Neural cell (in vitro differentiated cells): ENCODE results near the gene IL3RA. TPM values are rescaled to one million over a fixed set of nuclear protein-coding genes. Genes with fewer than 3 reads are reported as not detected.

Source experiments
- H2AFZ ChIP-seq: fragments of 200-600, 300-800 bp; sonication (generic), shearing (Covaris generic); 2 replicates; pipeline ENCODE4 v1.6.0; 2014; ENCODE audit warnings: low read depth, mild to moderate bottlenecking, antibody characterized with exemption, low read length, moderate library complexity
- H3F3A ChIP-seq: fragments of 200-600 bp; shearing (Covaris generic); 2 replicates; pipeline ENCODE4 v1.6.1; 2016; ENCODE audit warnings: mild to moderate bottlenecking, moderate library complexity, mixed read lengths, antibody characterized with exemption, low read length; ENCODE audit not compliant: insufficient read depth, poor library complexity, severe bottlenecking
- H3K27ac ChIP-seq: fragments of 200-600, 300-800 bp; sonication (generic), shearing (Covaris generic); 2 replicates; pipeline ENCODE4 v1.5.1; 2014; ENCODE audit warnings: mild to moderate bottlenecking, low read length, moderate library complexity
- H3K27me3 ChIP-seq: fragments of 300-800, 200-600 bp; sonication (generic), shearing (Covaris generic); 2 replicates; pipeline ENCODE4 v1.6.0; 2014; ENCODE audit warnings: mild to moderate bottlenecking, low read depth, low read length, moderate library complexity; ENCODE audit not compliant: insufficient read depth
- H3K36me3 ChIP-seq: fragments of 300-800, 200-600 bp; sonication (generic), shearing (Covaris generic); 2 replicates; pipeline ENCODE4 v1.5.1; 2014; ENCODE audit warnings: mild to moderate bottlenecking, antibody characterized with exemption, low read length, moderate library complexity; ENCODE audit not compliant: insufficient read depth
- H3K4me2 ChIP-seq: fragments of 300-800, 200-600 bp; sonication (generic), shearing (Covaris generic); 2 replicates; pipeline ENCODE4 v1.6.0; 2014; ENCODE audit warnings: mild to moderate bottlenecking, low read length
- H3K4me3 ChIP-seq: fragments of 300-800, 200-600 bp; sonication (generic), shearing (Covaris generic); 2 replicates; pipeline ENCODE4 v1.5.1; 2014; ENCODE audit warnings: mild to moderate bottlenecking, low read length, moderate library complexity
- H3K79me2 ChIP-seq: fragments of 200-600 bp; shearing (Covaris generic); replicated peaks from 2 replicates; pipeline ENCODE4 v1.6.0; 2014; ENCODE audit warnings: mild to moderate bottlenecking, low read length, moderate library complexity; ENCODE audit not compliant: insufficient read depth
- H3K9ac ChIP-seq: fragments of 300-800, 200-600 bp; sonication (generic), shearing (Covaris generic); 2 replicates; pipeline ENCODE4 v1.6.1; 2016; ENCODE audit warnings: mild to moderate bottlenecking, low read length, mixed read lengths
- H3K9me2 ChIP-seq: fragments of 200-600 bp; shearing (Covaris generic); 2 replicates; pipeline ENCODE4 v1.6.1; 2016; ENCODE audit warnings: mild to moderate bottlenecking, low read length, mixed read lengths; ENCODE audit not compliant: insufficient read depth
- H3K9me3 ChIP-seq: fragments of 200-600, 300-800 bp; sonication (generic), shearing (Covaris generic); 2 replicates; pipeline ENCODE4 v1.6.1; 2016; ENCODE audit warnings: mild to moderate bottlenecking, mixed run types, low read length, moderate library complexity, mixed read lengths
- H4K20me1 ChIP-seq: fragments of 200-600 bp; shearing (Covaris generic); 2 replicates; pipeline ENCODE4 v1.6.1; 2016; ENCODE audit warnings: mild to moderate bottlenecking, mixed run types; ENCODE audit not compliant: insufficient read depth
- EP300 ChIP-seq: fragments of 450-650 bp; conservative IDR thresholded peaks from 2 replicates; pipeline ENCODE4 v1.6.1; 2014; ENCODE audit warnings: antibody characterized with exemption, mild to moderate bottlenecking, moderate library complexity; ENCODE audit not compliant: poor library complexity, severe bottlenecking
- EZH2 ChIP-seq: fragments of 200-600, 300-800 bp; shearing (Covaris generic), sonication (generic); IDR thresholded peaks from 2 replicates; pipeline ENCODE4 v1.6.1; 2014; ENCODE audit warnings: antibody characterized with exemption, low read length, borderline replicate concordance, mild to moderate bottlenecking; ENCODE audit not compliant: insufficient read depth, poor library complexity, severe bottlenecking
- MXI1 ChIP-seq: fragments of 450-650 bp; conservative IDR thresholded peaks from 2 replicates; pipeline ENCODE4 v1.6.1; 2014; ENCODE audit warnings: antibody characterized with exemption, mild to moderate bottlenecking; ENCODE audit not compliant: poor library complexity, severe bottlenecking
- POLR2AphosphoS5 ChIP-seq: IDR thresholded peaks from 2 replicates; pipeline ENCODE4 v1.6.1; 2012
- RAD21 ChIP-seq: fragments of 450-650 bp; conservative IDR thresholded peaks from 2 replicates; pipeline ENCODE4 v1.6.1; 2014; ENCODE audit warnings: antibody characterized with exemption, mild to moderate bottlenecking, moderate library complexity
- SMC3 ChIP-seq: fragments of 450-650 bp; conservative IDR thresholded peaks from 2 replicates; pipeline ENCODE4 v1.6.1; 2014; ENCODE audit warnings: antibody characterized with exemption, mild to moderate bottlenecking, moderate library complexity; ENCODE audit not compliant: poor library complexity
- TAF1 ChIP-seq: IDR thresholded peaks from 2 replicates; pipeline ENCODE4 v1.6.1; 2012; ENCODE audit warnings: low read depth
- polyA plus RNA-seq: library from polyadenylated mRNA; depleted of rRNA; stranded (reverse); fragments of >200 nt; gene quantifications from 2 replicates; pipeline ENCODE4 v1.2.3, GENCODE V29; 2014
- TF ChIP-seq, protein P1 (sequence below): IDR thresholded peaks from 2 replicates; pipeline ENCODE4 v1.6.1; 2012; ENCODE audit warnings: borderline replicate concordance
- TF ChIP-seq, protein P2 (sequence below): fragments of 450-650 bp; IDR thresholded peaks from 2 replicates; pipeline ENCODE4 v1.5.1; 2014; ENCODE audit warnings: antibody characterized with exemption, mild to moderate bottlenecking, moderate library complexity; ENCODE audit not compliant: poor library complexity, severe bottlenecking

IL3RA gene
- polyA plus RNA-seq, 1 donor from 2014 or later, result not detected

GRCh38 chrX:1391370-1391706 lies 54.8 kb downstream of the IL3RA start:
- H3K79me2 ChIP-seq, result peaks cover 38% of the 10 kb centered on the region
- H3K9ac ChIP-seq, result peak overlapping the region; percentile 99
- no peaks in the 10 kb centered on the region for H3K36me3 ChIP-seq
- H3K27ac ChIP-seq, result peak overlapping the region; percentile 97
- H3F3A ChIP-seq, result no peaks in the 10 kb centered on the region
- H3K27me3 ChIP-seq, result no peaks in the 10 kb centered on the region
- peak overlapping the region; percentile 99 for H3K4me2 ChIP-seq
- H3K4me3 ChIP-seq, result peak overlapping the region; percentile 99
- no peaks in the 10 kb centered on the region for H4K20me1 ChIP-seq
- TF ChIP-seq EZH2 (no peak), RAD21 (no peak), EP300 (no peak), SMC3 (no peak), POLR2AphosphoS5 (no peak), TAF1 (no peak), MXI1 (no peak)
- TF ChIP-seq, protein P1, sequence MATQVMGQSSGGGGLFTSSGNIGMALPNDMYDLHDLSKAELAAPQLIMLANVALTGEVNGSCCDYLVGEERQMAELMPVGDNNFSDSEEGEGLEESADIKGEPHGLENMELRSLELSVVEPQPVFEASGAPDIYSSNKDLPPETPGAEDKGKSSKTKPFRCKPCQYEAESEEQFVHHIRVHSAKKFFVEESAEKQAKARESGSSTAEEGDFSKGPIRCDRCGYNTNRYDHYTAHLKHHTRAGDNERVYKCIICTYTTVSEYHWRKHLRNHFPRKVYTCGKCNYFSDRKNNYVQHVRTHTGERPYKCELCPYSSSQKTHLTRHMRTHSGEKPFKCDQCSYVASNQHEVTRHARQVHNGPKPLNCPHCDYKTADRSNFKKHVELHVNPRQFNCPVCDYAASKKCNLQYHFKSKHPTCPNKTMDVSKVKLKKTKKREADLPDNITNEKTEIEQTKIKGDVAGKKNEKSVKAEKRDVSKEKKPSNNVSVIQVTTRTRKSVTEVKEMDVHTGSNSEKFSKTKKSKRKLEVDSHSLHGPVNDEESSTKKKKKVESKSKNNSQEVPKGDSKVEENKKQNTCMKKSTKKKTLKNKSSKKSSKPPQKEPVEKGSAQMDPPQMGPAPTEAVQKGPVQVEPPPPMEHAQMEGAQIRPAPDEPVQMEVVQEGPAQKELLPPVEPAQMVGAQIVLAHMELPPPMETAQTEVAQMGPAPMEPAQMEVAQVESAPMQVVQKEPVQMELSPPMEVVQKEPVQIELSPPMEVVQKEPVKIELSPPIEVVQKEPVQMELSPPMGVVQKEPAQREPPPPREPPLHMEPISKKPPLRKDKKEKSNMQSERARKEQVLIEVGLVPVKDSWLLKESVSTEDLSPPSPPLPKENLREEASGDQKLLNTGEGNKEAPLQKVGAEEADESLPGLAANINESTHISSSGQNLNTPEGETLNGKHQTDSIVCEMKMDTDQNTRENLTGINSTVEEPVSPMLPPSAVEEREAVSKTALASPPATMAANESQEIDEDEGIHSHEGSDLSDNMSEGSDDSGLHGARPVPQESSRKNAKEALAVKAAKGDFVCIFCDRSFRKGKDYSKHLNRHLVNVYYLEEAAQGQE, result no peak
- TF ChIP-seq, protein P2, sequence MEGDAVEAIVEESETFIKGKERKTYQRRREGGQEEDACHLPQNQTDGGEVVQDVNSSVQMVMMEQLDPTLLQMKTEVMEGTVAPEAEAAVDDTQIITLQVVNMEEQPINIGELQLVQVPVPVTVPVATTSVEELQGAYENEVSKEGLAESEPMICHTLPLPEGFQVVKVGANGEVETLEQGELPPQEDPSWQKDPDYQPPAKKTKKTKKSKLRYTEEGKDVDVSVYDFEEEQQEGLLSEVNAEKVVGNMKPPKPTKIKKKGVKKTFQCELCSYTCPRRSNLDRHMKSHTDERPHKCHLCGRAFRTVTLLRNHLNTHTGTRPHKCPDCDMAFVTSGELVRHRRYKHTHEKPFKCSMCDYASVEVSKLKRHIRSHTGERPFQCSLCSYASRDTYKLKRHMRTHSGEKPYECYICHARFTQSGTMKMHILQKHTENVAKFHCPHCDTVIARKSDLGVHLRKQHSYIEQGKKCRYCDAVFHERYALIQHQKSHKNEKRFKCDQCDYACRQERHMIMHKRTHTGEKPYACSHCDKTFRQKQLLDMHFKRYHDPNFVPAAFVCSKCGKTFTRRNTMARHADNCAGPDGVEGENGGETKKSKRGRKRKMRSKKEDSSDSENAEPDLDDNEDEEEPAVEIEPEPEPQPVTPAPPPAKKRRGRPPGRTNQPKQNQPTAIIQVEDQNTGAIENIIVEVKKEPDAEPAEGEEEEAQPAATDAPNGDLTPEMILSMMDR, result no peak
- H2AFZ ChIP-seq, result no peak overlapping the region
- H3K9me3 ChIP-seq, result no peaks in the 10 kb centered on the region
- no peaks in the 10 kb centered on the region for H3K9me2 ChIP-seq

GRCh38 chrX:1391707-1392375 lies 55.3 kb downstream of the IL3RA start, which contains the start of gene SLC25A6:
TSS of gene SLC25A6 (minus strand) at chrX:1392113. CDS start at chrX:1392009, 104 bp downstream.
- Histone ChIP-seq H3K27me3 (no peaks in the 10 kb centered on the region), H2AFZ (peak within 1 kb of the TSS; percentile 73), H3K9me2 (no peaks in the 10 kb centered on the region), H4K20me1 (no peaks in the 10 kb centered on the region), H3K36me3 (no peaks in the 10 kb centered on the region), H3K9me3 (no peaks in the 10 kb centered on the region), H3K9ac (peak within 1 kb of the TSS; percentile 99), H3F3A (no peaks in the 10 kb centered on the region), H3K27ac (peak within 1 kb of the TSS; percentile 97), H3K79me2 (peaks cover 38% of the 10 kb centered on the region), H3K4me2 (peak within 1 kb of the TSS; percentile 99), H3K4me3 (peak within 1 kb of the TSS; percentile 99)
- TF ChIP-seq RAD21, result peak; percentile 40
- peak; percentile 93 for TF ChIP-seq MXI1
- TF ChIP-seq TAF1, result peak; percentile 82
- TF ChIP-seq, protein P1, result peak; percentile 88
- no peak for TF ChIP-seq EZH2
- TF ChIP-seq, protein P2, result peak; percentile 48
- no peak for TF ChIP-seq SMC3
- no peak for TF ChIP-seq EP300
- peak; percentile 97 for TF ChIP-seq POLR2AphosphoS5
